GM12878 (cell line): ENCODE data around the gene UVRAG. TPM values are rescaled to one million over a fixed set of nuclear protein-coding genes. Genes with fewer than 3 reads are reported as not detected.
A peak's percentile ranks its signal among the peaks of the same experiment; 100 is the strongest.

ENCODE experiments used
- ATAC-seq: fragments of 200-7000 bp; cut with Tn5 transposase; 3 replicates; pipeline ENCODE4 v1.9.1; 2020; ENCODE audit warnings: mild to moderate bottlenecking, moderate library complexity
- BruUV-seq: library from RNA; stranded (reverse); fragments of 400-500 nt; replicated peaks from 2 replicates; lab custom pipeline; 2021; lab: Mats Ljungman, UMichigan
- CTCF ChIA-PET: fragments of 300-600 bp; sonication (Branson Sonifier 250); formaldehyde crosslinking; extraction: SDS; loops from one replicate; lab custom pipeline; 2021; ENCODE audit warnings: inconsistent platforms; lab: Yijun Ruan, JAX
- POLR2A ChIA-PET: fragments of 350-600 bp; formaldehyde crosslinking; extraction: SDS; loops from one replicate; lab custom pipeline; 2021; ENCODE audit warnings: inconsistent platforms; lab: Charles Lee
- RAD21 ChIA-PET: fragments of 300-600 bp; sonication (Branson Sonifier 250); formaldehyde crosslinking; loops from one replicate; lab custom pipeline; 2023; ENCODE audit warnings: antibody characterized with exemption; ENCODE audit not compliant: unreplicated experiment; lab: Charles Lee
- SMC1A ChIA-PET: fragments of 300-600 bp; sonication (Branson Sonifier 250); formaldehyde crosslinking; loops from one replicate; lab custom pipeline; 2023; ENCODE audit not compliant: unreplicated experiment, uncharacterized antibody; lab: Charles Lee
- DNase-seq: peaks from one replicate; pipeline ENCODE4 v3.0.0-alpha.2; 2011; ENCODE audit warnings: low read depth, low spot score
- FAIRE-seq: peaks from 3 replicates; lab custom pipeline; 2011; peaks lifted over from hg19 to GRCh38; lab: Jason Lieb, UNC
- H2AFZ ChIP-seq: 2 replicates; pipeline ENCODE4 v1.6.0; 2011; ENCODE audit warnings: low read depth, low read length, control low read depth; ENCODE audit not compliant: control insufficient read depth
- H3K27ac ChIP-seq: 2 replicates; pipeline ENCODE4 v1.5.1; 2011; ENCODE audit warnings: control low read depth; ENCODE audit not compliant: control insufficient read depth, insufficient read depth
- H3K27me3 ChIP-seq, 2 experiments: replicated peaks in 1 of 2; 2 replicates each; pipeline versions ENCODE4 v1.6.0 to v1.6.1; 2011; ENCODE audit warnings: low read length in 1 of 2; ENCODE audit not compliant: control insufficient read depth in 2 of 2, insufficient read depth in 2 of 2
- H3K36me3 ChIP-seq, 2 experiments: 2 replicates each; pipeline ENCODE4 v1.5.1; 2011; ENCODE audit warnings: low read length in 1 of 2; ENCODE audit not compliant: control insufficient read depth in 2 of 2, insufficient read depth in 2 of 2
- H3K4me1 ChIP-seq: 2 replicates; pipeline ENCODE4 v1.6.1; 2011; ENCODE audit warnings: mild to moderate bottlenecking, low read length, moderate library complexity, mixed read lengths; ENCODE audit not compliant: control insufficient read depth, insufficient read depth
- H3K4me2 ChIP-seq: 2 replicates; pipeline ENCODE4 v1.6.0; 2011; ENCODE audit warnings: control low read depth; ENCODE audit not compliant: control insufficient read depth, insufficient read depth
- H3K4me3 ChIP-seq: fragments of 200-600 bp; sonication (generic); 2 replicates; pipeline ENCODE4 v1.5.1; 2016
- H3K79me2 ChIP-seq: 2 replicates; pipeline ENCODE4 v1.6.0; 2011; ENCODE audit warnings: low read length; ENCODE audit not compliant: control insufficient read depth, insufficient read depth
- H3K9ac ChIP-seq: 2 replicates; pipeline ENCODE4 v1.8.0; 2011; ENCODE audit warnings: low read length, control low read depth, mixed read lengths; ENCODE audit not compliant: control insufficient read depth, insufficient read depth
- H3K9me3 ChIP-seq: replicated peaks from 3 replicates; pipeline ENCODE4 v1.5.1; 2011; ENCODE audit warnings: mild to moderate bottlenecking, low read length; ENCODE audit not compliant: control insufficient read depth, insufficient read depth
- H4K20me1 ChIP-seq: 2 replicates; pipeline ENCODE4 v1.6.0; 2011; ENCODE audit not compliant: control insufficient read depth, insufficient read depth
- CEBPB ChIP-seq, 2 experiments: fragments of 150-350 bp in 1 of 2; IDR thresholded peaks; 2 replicates each; pipeline ENCODE4 v1.6.1; 2012 to 2014; ENCODE audit warnings: low read depth in 2 of 2, low read length in 2 of 2, borderline replicate concordance in 1 of 2, inconsistent platforms in 1 of 2
- DPF2 ChIP-seq: fragments of 450-650 bp; IDR thresholded peaks from 2 replicates; pipeline ENCODE4 v1.6.1; 2017; ENCODE audit warnings: mild to moderate bottlenecking
- EP300 ChIP-seq, 2 experiments: fragments of 150-350 bp in 1 of 2; IDR thresholded peaks; 2 replicates each; pipeline ENCODE4 v1.6.1; 2011 to 2012; ENCODE audit warnings: low read depth in 2 of 2, low read length in 2 of 2, borderline replicate concordance in 1 of 2, improper control_type of control experiment in 1 of 2, inconsistent platforms in 1 of 2; ENCODE audit not compliant: control insufficient read depth in 1 of 2
- HDAC6 ChIP-seq: fragments of 200-600 bp; sonication (generic); IDR thresholded peaks from one replicate; pipeline ENCODE4 v1.8.0; 2017; ENCODE audit warnings: antibody characterized with exemption; ENCODE audit not compliant: unreplicated experiment
- KAT2A ChIP-seq: conservative IDR thresholded peaks from 2 replicates; pipeline ENCODE4 v1.6.1; 2011; ENCODE audit warnings: low read depth, low read length; ENCODE audit not compliant: control insufficient read depth
- NFXL1 ChIP-seq: fragments of 450-650 bp; IDR thresholded peaks from 2 replicates; pipeline ENCODE4 v1.6.1; 2017; ENCODE audit warnings: antibody characterized with exemption, mild to moderate bottlenecking, borderline replicate concordance
- NKRF ChIP-seq: fragments of 450-650 bp; conservative IDR thresholded peaks from 2 replicates; pipeline ENCODE4 v1.6.1; 2017; ENCODE audit warnings: mild to moderate bottlenecking, moderate library complexity
- NR2F1 ChIP-seq: fragments of 450-650 bp; conservative IDR thresholded peaks from 2 replicates; pipeline ENCODE4 v1.6.1; 2017; ENCODE audit warnings: mild to moderate bottlenecking
- PML ChIP-seq: IDR thresholded peaks from 2 replicates; pipeline ENCODE4 v1.6.1; 2012; ENCODE audit warnings: low read length, inconsistent platforms
- SREBF1 ChIP-seq: IDR thresholded peaks from 2 replicates; pipeline ENCODE4 v1.6.1; 2012; ENCODE audit warnings: mild to moderate bottlenecking, low read length
- TBL1XR1 ChIP-seq: IDR thresholded peaks from 2 replicates; pipeline ENCODE4 v1.6.1; 2012; ENCODE audit warnings: low read depth, low read length, improper control_type of control experiment
- YY1 ChIP-seq: IDR thresholded peaks from 2 replicates; pipeline ENCODE4 v1.6.1; 2011; ENCODE audit warnings: low read depth, mild to moderate bottlenecking, low read length
- ZNF274 ChIP-seq: IDR thresholded peaks from one replicate; pipeline ENCODE4 v1.8.0; 2011; ENCODE audit not compliant: insufficient read length, insufficient read depth
- WGBS: methylation state at CpG from one replicate; pipeline ENCODE4 v1.1.6; 2016; ENCODE audit warnings: low lambda C conversion rate; ENCODE audit not compliant: insufficient replicate concordance, insufficient coverage; ENCODE audit errors: missing lambda C conversion rate; 5-methylcytosine and 5-hydroxymethylcytosine counted together
- in situ Hi-C: fragments of 300-500 bp; cut with MboI; formaldehyde crosslinking; loops from 9 replicates; pipeline ENCODE4 v1.14.3; 2018; ENCODE audit warnings: mixed read lengths
- intact Hi-C: fragments of 100-400 bp; cut with micrococcal nuclease; formaldehyde crosslinking; loops from one replicate; pipeline ENCODE4 v1.14.2; 2022; ENCODE audit not compliant: unreplicated experiment
- polyA plus RNA-seq, 11 experiments: library from polyadenylated mRNA; depleted of rRNA in 4 of 11; unstranded in 6 of 11; stranded (reverse) in 5 of 11; fragments of >200 nt; fragmentation: Nextera tagmentation in 4 of 11; fragmentation: Illumina TruSeq in 1 of 11; extraction: Ambion mirVana in 4 of 11; extraction: Trizol in 1 of 11; gene quantifications; 1 replicate in 1 of 11; 2 replicates in 10 of 11; pipeline versions ENCODE4 v1.2.1 to v1.2.3, GENCODE V29; 2011 to 2016; ENCODE audit warnings: inconsistent platforms in 2 of 11, missing spikeins in 2 of 11, low read depth in 1 of 11
- total RNA-seq, 4 experiments: library from RNA; depleted of rRNA in 3 of 4; stranded (reverse); fragments of >200 nt in 3 of 4; fragmentation: Illumina TruSeq in 1 of 4; extraction: Trizol in 1 of 4; gene quantifications; 2 replicates each; pipeline versions ENCODE4 v1.2.1 to v1.2.3, GENCODE V29; 2013 to 2021
- TF ChIP-seq, protein P1 (sequence below): fragments of 450-650 bp; IDR thresholded peaks from 2 replicates; pipeline ENCODE4 v1.6.1; 2017; ENCODE audit warnings: borderline replicate concordance
- TF ChIP-seq, protein P2 (sequence below): fragments of 450-650 bp; IDR thresholded peaks from 2 replicates; pipeline ENCODE4 v1.6.1; 2016; ENCODE audit warnings: mild to moderate bottlenecking

The UVRAG gene
- total and polyA plus RNA-seq, 10 of the 15 experiments (the other 5 are each of a cell fraction or from before 2014, with no cell fraction given), result 7.0 to 43.4 (median 37.0) TPM

GRCh38 chr11:75822541-75822940 is 7.5 kb downstream of the UVRAG start:
- 47% methylated on average over 3 of the region's 3 CpGs for WGBS
- Histone ChIP-seq H3K9ac (peak overlapping the region; percentile 26; the same call in 1 of the 2 replicates), H3K27ac (peak overlapping the region; percentile 82), H2AFZ (no peak overlapping the region), H3K4me2 (peak overlapping the region; percentile 81), H4K20me1 (no peaks in the 10 kb centered on the region), H3K4me1 (peaks cover 58% of the 10 kb centered on the region), H3K27me3 (no peaks in the 10 kb centered on the region), H3K79me2 (peaks cover 93% of the 10 kb centered on the region), H3K9me3 (peaks cover 7% of the 10 kb centered on the region; the same call in 2 of the 3 replicates), H3K4me3 (peak overlapping the region; percentile 40; the same call in 1 of the 2 replicates), H3K36me3 (peaks cover 0 to 15% of the 10 kb centered on the region in 2 experiments; a peak in 3 of 4 replicates)
- intact Hi-C loops, result no loop called here
- ChIA-PET SMC1A (interaction anchor here (0.7 to 7.8 kb wide), 7 partner anchors 10 to 51 kb away, joined by 3 to 100 read pairs (median 9); partner anchors contain the start of gene UVRAG), RAD21 (interaction anchor here (1.1 to 7.6 kb wide), 6 partner anchors 9 to 71 kb away, joined by 3 to 111 read pairs (median 4); partner anchors contain the start of gene UVRAG), POLR2A (interaction anchor here (0.6 to 8.2 kb wide), 5 partner anchors 10 to 125 kb away, joined by 3 to 173 read pairs (median 5); partner anchors contain the start of gene UVRAG), CTCF (interaction anchor here (0.9 to 13.0 kb wide), 5 partner anchors 11 to 70 kb away, joined by 3 to 131 read pairs (median 8); no protein-coding TSS in a partner anchor)
- TF ChIP-seq, protein P1, sequence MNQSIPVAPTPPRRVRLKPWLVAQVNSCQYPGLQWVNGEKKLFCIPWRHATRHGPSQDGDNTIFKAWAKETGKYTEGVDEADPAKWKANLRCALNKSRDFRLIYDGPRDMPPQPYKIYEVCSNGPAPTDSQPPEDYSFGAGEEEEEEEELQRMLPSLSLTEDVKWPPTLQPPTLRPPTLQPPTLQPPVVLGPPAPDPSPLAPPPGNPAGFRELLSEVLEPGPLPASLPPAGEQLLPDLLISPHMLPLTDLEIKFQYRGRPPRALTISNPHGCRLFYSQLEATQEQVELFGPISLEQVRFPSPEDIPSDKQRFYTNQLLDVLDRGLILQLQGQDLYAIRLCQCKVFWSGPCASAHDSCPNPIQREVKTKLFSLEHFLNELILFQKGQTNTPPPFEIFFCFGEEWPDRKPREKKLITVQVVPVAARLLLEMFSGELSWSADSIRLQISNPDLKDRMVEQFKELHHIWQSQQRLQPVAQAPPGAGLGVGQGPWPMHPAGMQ, result no peak
- TF ChIP-seq SREBF1 (no peak), EP300 (IDR thresholded peaks at IDR 0.05; ENCODE audit: borderline replicate concordance in 1 of 2, control insufficient read depth in 1 of 2, low read depth in 2 of 2, low read length in 2 of 2) (no peak), CEBPB (IDR thresholded peaks at IDR 0.05; ENCODE audit: borderline replicate concordance in 1 of 2, low read depth in 2 of 2, low read length in 2 of 2) (no peak), ZNF274 (no peak), HDAC6 (no peak), TBL1XR1 (no peak), NR2F1 (no peak), YY1 (no peak), NKRF (no peak), NFXL1 (no peak), DPF2 (no peak), KAT2A (no peak), PML (no peak)
- TF ChIP-seq, protein P2, sequence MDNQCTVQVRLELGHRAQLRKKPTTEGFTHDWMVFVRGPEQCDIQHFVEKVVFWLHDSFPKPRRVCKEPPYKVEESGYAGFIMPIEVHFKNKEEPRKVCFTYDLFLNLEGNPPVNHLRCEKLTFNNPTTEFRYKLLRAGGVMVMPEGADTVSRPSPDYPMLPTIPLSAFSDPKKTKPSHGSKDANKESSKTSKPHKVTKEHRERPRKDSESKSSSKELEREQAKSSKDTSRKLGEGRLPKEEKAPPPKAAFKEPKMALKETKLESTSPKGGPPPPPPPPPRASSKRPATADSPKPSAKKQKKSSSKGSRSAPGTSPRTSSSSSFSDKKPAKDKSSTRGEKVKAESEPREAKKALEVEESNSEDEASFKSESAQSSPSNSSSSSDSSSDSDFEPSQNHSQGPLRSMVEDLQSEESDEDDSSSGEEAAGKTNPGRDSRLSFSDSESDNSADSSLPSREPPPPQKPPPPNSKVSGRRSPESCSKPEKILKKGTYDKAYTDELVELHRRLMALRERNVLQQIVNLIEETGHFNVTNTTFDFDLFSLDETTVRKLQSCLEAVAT, result no peak
- ATAC-seq (no peak), FAIRE-seq (no peak), DNase-seq (no peak)
- in situ Hi-C loops, result no loop called here
- BruUV-seq, result no TSS peak
